Activated CD4-positive, alpha-beta T cell treated with anti-CD3 and anti-CD28 coated beads, Interleukin-10, Interleukin-2, amounts not matched to agents 100 ng/mL and 50 ng/mL, durations not matched to agents 16 hours and 8 hours (primary cell): ENCODE data around the gene MMD.
"Not testable (repeated sequence)": the region's sequence is repeated elsewhere in the genome, so short reads cannot be mapped to it uniquely, and the experiment has no call there.

Experiments used
- DNase-seq: peaks from one replicate; pipeline ENCODE4 v3.0.0-alpha.2; 2020

The MMD gene

GRCh38 chr17:55443904-55444303 lies 22.3 kb upstream of the MMD start:
- DNase-seq, result no peak

- DNase-seq, result no peak
Observed at GRCh38 chr17:55442953-55443683, 21.5 kb upstream of the MMD start.

- no peak for DNase-seq
Observed at GRCh38 chr17:55442462-55442861, 20.8 kb upstream of the MMD start.

GRCh38 chr17:55441544-55441943 lies 19.9 kb upstream of the MMD start:
- no peak for DNase-seq

- DNase-seq, result no peak
Observed at GRCh38 chr17:55440391-55440790, 18.8 kb upstream of the MMD start.

- no peak for DNase-seq
Observed at GRCh38 chr17:55437159-55437605, 15.5 kb upstream of the MMD start.

- DNase-seq, result no peak
Observed at GRCh38 chr17:55436224-55437158, 14.9 kb upstream of the MMD start.

GRCh38 chr17:55435408-55435807 lies 13.8 kb upstream of the MMD start:
- no peak for DNase-seq

- DNase-seq, result peak; percentile 36
Observed at GRCh38 chr17:55434721-55435120, 13.1 kb upstream of the MMD start.

- no peak for DNase-seq
Observed at GRCh38 chr17:55433629-55434422, 12.2 kb upstream of the MMD start.

GRCh38 chr17:55433029-55433628 lies 11.5 kb upstream of the MMD start:
- peak; percentile 50 for DNase-seq

GRCh38 chr17:55432358-55433028 lies 10.9 kb upstream of the MMD start:
- DNase-seq, result no peak

- DNase-seq, result not testable (repeated sequence)
Observed at GRCh38 chr17:55431914-55432313, 10.3 kb upstream of the MMD start.

GRCh38 chr17:55430541-55431288 lies 9.1 kb upstream of the MMD start:
- no peak for DNase-seq

- DNase-seq, result no peak
Observed at GRCh38 chr17:55427587-55427882, 5.9 kb upstream of the MMD start.

- DNase-seq, result no peak
Observed at GRCh38 chr17:55426851-55427586, 5.4 kb upstream of the MMD start.

GRCh38 chr17:55424893-55425540 lies 3.4 kb upstream of the MMD start:
- DNase-seq, result no peak

GRCh38 chr17:55423535-55423934 lies 1.9 kb upstream of the MMD start:
- no peak for DNase-seq

GRCh38 chr17:55422828-55423164 lies 1.2 kb upstream of the MMD start:
- DNase-seq, result not testable (repeated sequence)

GRCh38 chr17:55420776-55421178 lies 858 bp downstream of the MMD start:
- DNase-seq, result peak; percentile 57
